CD4-positive, alpha-beta T cell treated with Interleukin-6 at 100 ng/mL for 8 hours (primary cell): ENCODE measurements around the gene EIF2S1.
A peak's percentile ranks its signal among the peaks of the same experiment; 100 is the strongest.
"Not testable (repeated sequence)": the region's sequence is repeated elsewhere in the genome, so short reads cannot be mapped to it uniquely, and the experiment has no call there.

Source experiments
- DNase-seq: peaks from one replicate; pipeline ENCODE4 v3.0.0-alpha.2; 2020; ENCODE audit warnings: mixed read lengths, low spot score

The EIF2S1 gene

GRCh38 chr14:67359775-67360469 lies at the start of gene EIF2S1, which contains the start of gene ATP6V1D:
TSS of gene EIF2S1 (plus strand) at chr14:67360328. CDS start at chr14:67364768, 4,440 bp downstream.
TSS of gene ATP6V1D (minus strand) at chr14:67359804. CDS start at chr14:67359698, 106 bp downstream.
- peak; percentile 100 for DNase-seq

DNA sequence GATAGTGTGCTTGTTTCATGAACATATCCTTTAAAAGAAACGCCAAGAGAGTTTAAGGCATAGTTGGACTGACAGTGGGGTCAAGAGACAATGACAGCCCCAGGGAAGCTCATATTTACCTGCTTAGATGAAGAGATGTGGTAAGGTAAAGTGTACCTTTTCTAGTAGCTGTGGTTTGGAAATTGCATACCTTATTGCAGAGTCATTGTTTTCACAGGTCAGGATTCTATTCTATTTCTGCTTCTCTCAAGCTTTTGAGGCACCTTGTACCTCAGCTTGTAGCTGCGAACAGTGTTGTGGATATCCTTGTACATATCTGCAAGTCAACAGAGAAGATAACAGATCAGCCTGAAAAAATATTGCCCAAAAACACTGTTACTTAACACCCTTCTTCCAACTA lies 48.3 kb upstream of the EIF2S1 start:
- DNase-seq, result no peak

DNA sequence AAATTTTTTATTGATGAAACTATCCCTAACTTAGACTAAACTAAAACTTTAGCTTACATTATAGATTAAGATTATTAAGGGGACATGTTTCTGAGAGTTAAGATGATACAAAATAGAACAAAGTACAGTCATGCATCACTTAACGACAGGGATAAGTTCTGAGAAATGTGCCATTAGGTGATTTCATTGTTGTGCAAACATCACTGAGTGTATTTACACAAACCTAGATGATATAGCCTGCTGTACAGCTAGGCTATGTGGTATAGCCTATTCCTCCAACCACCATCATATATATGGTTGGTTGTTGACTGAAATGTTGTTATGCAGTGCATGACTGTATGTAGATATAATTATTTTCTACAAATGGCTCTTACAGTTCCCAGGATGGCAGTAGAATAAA lies 47.0 kb upstream of the EIF2S1 start:
- DNase-seq, result no peak

- no peak for DNase-seq
Observed at GRCh38 chr14:67317822-67318221, 42.3 kb upstream of the EIF2S1 start.

DNA sequence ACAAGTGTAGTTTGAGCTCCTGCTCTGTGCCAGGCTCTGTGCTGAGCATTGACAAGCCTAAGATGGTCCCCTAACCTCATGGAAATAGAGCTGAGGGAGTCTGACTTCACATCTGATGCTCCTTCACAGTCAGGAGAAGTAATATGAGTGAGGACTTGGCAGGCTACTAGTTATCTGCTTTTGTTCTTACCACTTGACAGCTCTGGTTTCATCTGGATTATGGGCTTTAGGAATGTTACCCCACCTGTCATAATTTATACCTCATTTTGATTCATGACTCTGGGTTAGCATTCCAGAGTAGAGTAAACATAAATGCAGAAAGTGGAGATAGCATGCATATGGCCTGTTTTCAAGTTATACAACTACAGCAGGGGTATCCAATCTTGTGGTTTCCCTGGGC lies 41.0 kb upstream of the EIF2S1 start:
- DNase-seq, result no peak

- not testable (repeated sequence) for DNase-seq
Observed at GRCh38 chr14:67329666-67330065, 30.5 kb upstream of the EIF2S1 start.

- DNase-seq, result no peak
Observed at GRCh38 chr14:67331368-67332125, 28.6 kb upstream of the EIF2S1 start.

GRCh38 chr14:67332468-67332867 lies 27.7 kb upstream of the EIF2S1 start:
- no peak for DNase-seq

DNA sequence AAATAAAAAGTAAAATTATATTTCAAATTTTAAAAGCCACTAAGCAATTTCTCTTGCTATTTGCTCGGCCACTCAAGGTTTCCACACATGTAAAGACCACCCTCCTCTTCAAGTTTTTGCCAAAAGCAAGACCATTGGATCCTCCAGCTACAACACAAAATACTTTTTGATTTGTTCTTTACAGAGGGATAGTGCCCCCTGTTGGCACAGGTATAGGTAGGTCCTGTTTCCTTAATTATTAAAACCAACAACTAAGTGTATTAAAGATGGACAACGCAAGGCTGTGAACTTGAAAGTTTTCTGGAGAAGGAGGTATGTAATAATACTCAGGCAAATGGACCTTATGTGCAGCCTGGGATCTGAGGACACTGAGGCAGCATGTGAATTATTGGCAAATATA lies 24.3 kb upstream of the EIF2S1 start:
- DNase-seq, result no peak

DNA sequence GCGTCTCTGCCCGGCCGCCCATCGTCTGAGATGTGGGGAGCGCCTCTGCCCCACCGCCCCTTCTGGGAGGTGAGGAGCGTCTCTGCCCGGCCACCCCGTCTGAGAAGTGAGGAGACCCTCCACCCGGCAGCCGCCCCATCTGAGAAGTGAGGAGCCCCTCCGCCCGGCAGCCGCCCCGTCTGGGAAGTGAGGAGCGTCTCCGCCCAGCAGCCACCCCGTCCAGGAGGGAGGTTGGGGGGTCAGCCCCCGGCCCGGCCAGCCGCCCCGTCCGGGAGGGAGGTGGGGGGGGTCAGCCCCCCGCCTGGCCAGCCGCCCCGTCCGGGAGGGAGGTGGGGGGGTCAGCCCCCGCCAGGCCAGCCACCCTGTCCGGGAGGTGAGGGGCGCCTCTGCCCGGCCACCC lies 18.9 kb upstream of the EIF2S1 start:
- not testable (repeated sequence) for DNase-seq

DNA sequence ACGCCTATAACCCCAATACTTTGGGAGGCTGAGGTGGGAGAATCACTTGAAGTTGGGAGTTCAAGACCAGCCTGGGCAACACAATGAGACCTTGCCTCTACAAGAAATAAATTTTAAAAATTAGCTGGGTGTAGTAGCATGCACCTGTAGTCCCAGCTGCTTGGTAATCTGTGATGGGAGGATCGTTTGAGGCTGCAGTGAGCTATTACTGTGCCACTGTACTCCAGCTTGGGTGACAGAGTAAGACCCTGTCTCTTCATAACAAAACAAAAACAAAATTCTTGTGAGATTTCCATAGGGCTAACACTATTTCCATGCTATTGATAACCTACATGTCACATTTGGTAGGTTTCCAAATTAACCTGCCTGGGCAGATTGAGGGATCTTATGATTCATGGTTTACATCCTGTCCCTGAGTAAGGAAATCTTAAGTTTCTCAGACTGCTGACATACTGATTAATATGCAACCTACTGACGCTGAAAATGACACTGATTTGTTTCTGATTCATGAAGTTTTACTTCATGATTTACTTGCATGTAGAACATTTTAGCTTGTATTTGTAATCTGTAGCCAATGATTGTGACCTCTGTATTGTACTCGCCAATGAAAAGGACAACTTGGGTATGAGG lies 16.4 kb upstream of the EIF2S1 start:
- DNase-seq, result no peak

GRCh38 chr14:67345583-67345982 lies 14.5 kb upstream of the EIF2S1 start:
- DNase-seq, result no peak

DNA sequence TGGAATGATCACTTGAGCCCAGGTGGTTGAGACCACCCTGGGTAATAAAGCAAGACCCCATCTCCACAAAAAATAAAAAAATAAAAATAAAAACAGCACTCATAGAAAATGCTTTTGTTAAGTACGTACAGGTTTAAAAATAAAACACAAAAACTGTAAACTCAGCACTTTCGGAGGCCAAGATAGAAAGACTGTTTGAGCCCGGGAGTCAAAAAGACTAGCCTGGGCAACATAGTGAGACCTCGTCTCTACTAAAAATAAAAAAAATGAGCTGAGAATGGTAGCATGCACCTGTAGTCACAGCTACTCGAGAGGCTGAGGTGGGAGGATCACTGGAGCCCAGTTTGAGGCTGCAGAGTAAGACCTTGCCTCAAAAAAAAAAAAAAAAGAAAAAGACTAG lies 8.1 kb upstream of the EIF2S1 start:
- DNase-seq, result no peak

GRCh38 chr14:67357186-67357968 lies 2.8 kb upstream of the EIF2S1 start:
- DNase-seq, result no peak

GRCh38 chr14:67357969-67358354 lies 2.2 kb upstream of the EIF2S1 start:
- DNase-seq, result no peak

- DNase-seq, result no peak
Observed at GRCh38 chr14:67358924-67359774, 979 bp upstream of the EIF2S1 start.

DNA sequence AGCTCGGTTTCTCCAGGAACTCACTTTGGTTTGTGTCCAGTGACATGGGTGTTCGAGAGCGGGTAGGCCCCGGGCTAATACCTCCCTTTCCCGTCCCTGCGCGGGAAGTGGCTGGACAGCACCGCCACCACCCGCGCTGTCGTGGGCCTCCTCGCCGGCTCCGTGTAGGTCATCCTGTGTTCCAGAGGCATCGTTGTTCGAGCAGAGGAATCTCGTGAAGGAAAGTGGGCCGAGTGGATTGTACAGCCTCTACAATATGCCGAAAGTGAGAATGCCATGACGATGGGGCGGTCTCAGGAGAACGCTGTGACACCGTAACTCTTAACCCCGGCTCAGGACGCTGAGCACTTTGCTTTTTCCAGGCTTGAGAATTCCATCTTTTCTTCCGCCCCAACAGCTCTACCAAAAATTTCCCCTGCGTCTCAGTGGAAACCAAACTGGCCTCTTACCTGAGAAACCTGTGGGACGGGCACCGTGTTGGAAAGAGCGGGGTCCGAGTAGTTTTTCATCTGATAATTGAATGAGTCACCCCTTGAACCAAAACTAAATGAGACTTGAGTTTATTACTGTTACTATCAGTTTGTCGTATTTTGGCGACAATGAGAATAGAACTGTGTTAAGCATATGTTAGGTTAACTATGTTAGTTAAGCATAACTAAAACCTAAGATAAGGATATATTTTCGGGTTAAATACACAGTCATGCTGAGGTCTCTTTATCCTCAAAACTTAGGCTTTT lies 510 bp downstream of the EIF2S1 start:
- DNase-seq, result no peak

DNA sequence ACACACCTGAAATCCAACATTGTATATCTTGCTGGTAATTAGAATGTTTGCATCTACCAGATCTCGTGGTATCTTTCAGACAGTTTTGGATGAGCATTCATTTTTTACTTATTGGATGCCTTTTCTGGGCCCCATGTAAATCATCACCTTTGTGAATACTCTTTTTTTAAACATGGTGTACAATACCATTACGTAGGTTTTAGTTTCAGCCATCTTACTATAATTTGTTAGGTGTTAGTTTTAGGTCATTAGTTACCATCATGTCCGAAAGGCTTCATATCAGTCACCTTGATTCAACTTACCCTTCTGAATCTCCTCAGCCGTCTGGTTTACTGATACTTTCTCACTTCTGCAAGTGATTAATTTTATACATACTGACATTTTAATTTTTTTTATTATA lies 5.3 kb downstream of the EIF2S1 start:
- no peak for DNase-seq

DNA sequence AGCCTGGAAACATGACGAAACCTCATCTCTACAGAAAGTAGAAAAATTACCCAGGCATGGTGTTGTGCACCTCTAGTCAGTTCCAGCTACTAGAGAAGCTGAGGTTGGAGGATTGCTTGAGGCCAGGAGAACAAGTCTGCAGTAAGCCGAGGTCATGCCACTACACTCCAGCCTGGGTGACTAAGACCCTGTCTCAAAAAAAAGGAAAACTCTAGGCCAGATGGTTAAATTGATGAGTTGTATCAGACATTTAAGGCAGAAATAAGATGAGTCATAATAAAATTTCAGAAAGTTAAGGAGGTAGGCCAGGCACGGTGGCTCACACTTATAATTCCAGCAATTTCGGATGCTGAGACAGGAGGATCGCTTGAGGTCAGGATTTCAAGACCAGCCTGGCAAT lies 10.7 kb downstream of the EIF2S1 start:
- no peak for DNase-seq
